Pancreas (tissue), 10 donors: ENCODE results near the gene NET1. TPM values are rescaled to one million over a fixed set of nuclear protein-coding genes. Genes with fewer than 3 reads are reported as not detected.

Experiments
- ATAC-seq, 4 donors: fragments of 200-7000 bp; cut with Tn5 transposase; one replicate each; pipeline versions ENCODE4 v1.8.0 to v1.9.1; 2020; ENCODE audit warnings: mild to moderate bottlenecking in 4 of 4, moderate library complexity in 4 of 4
- DNase-seq, 6 donors: peaks; one replicate each; pipeline ENCODE4 v3.0.0-alpha.2; 2020
- FAIRE-seq: peaks from 2 replicates; lab custom pipeline; 2012; peaks lifted over from hg19 to GRCh38; lab: Jason Lieb, UNC
- H3K27ac ChIP-seq, 4 donors: fragments of 200-600 bp; sonication (generic); 1 replicate in 3 of 4; 2 replicates in 1 of 4; pipeline versions ENCODE4 v1.5.0 to v1.8.0; 2020
- H3K27me3 ChIP-seq, 4 donors: fragments of 200-600 bp; one replicate each; pipeline ENCODE4 v1.8.0; 2021
- H3K36me3 ChIP-seq, 3 donors: fragments of 200-600 bp; sonication (generic) in 1 of 3; one replicate each; pipeline versions ENCODE4 v1.5.0 to v1.8.0; 2020 to 2021
- H3K4me1 ChIP-seq, 3 donors: fragments of 200-600 bp; one replicate each; pipeline ENCODE4 v1.8.0; 2021
- H3K4me3 ChIP-seq, 4 donors: fragments of 200-600 bp; sonication (generic) in 2 of 4; one replicate each; pipeline versions ENCODE4 v1.5.0 to v1.8.0; 2020 to 2021
- H3K9me3 ChIP-seq, 4 donors: fragments of 200-600 bp; one replicate each; pipeline ENCODE4 v1.8.0; 2021
- CTCF ChIP-seq, 4 donors: fragments of 200-600 bp; sonication (generic) in 3 of 4; IDR thresholded peaks; one replicate each; pipeline versions ENCODE4 v1.5.0 to v1.8.0; 2021; ENCODE audit warnings: antibody characterized with exemption in 4 of 4
- WGBS, 2 donors: extraction: QIAGEN DNeasy Blood & Tissue Kit; methylation state at CpG; one replicate each; pipeline ENCODE4 v1.1.7; 2013; 5-methylcytosine and 5-hydroxymethylcytosine counted together
- intact Hi-C, 3 donors: fragments of 100-400 bp; cut with DNase I; formaldehyde crosslinking; loops; one replicate each; pipeline versions ENCODE4 v1.11.1 to v1.14.2; 2022
- polyA plus RNA-seq, 2 donors: library from polyadenylated mRNA; stranded (reverse); fragments of 200-250 nt; gene quantifications; one replicate each; pipeline ENCODE4 v1.2.3, GENCODE V29; 2013
- total RNA-seq, 6 donors: library from RNA; stranded (reverse); fragmentation: NEBNext Ultra II Directional in 4 of 6; extraction: Animal tissue kit (Norgen Biotek cat#: 25700) in 4 of 6; gene quantifications; one replicate each; pipeline versions ENCODE4 v1.2.1 to v1.2.4, GENCODE V29; 2021 to 2023
- donor health status: healthy with polysubstance abuse.
- donor health status: DM: no; HTN: no; CAD: no; lungs with moderate emphysema.
- donor health status: DM: no; HTN: no; CAD: no.
- donor health status: control.
- donor health status: control.
- donor health status: Bipolar disorder and iron deficiency.
- donor health status: DM: yes; HTN: yes; CAD: no.
- donor health status: DM: no; HTN: no; CAD: no.
- donor health status: DM: no; HTN: no; CAD: no.
- donor health status: DM: yes; HTN: yes; CAD: no.

The NET1 gene
- total and polyA plus RNA-seq, 8 donors = 13.0 to 68.0 (median 37.0) TPM

- no peak overlapping the region for H3K4me3 ChIP-seq
- H3K27ac ChIP-seq = no peak overlapping the region
- H3K36me3 ChIP-seq = no peaks in the 10 kb centered on the region
- intact Hi-C loops = no loop called here
- 93 to 96% methylated on average over 7 of the region's 7 CpGs for WGBS, 2 donors
- no peaks in the 10 kb centered on the region for H3K9me3 ChIP-seq
- no peak for ATAC-seq
- TF ChIP-seq CTCF (IDR thresholded peaks at IDR 0.05) = no peak
- FAIRE-seq = no peak
- no peak for DNase-seq
- H3K4me1 ChIP-seq = peaks cover 21 to 24% (median 21%) of the 10 kb centered on the region in 3 donors
- no peaks in the 10 kb centered on the region for H3K27me3 ChIP-seq
Measured at GRCh38 chr10:5500162-5500670, 87.9 kb downstream of the NET1 start.

GRCh38 chr10:5500910-5501309, 88.6 kb downstream of the NET1 start:
- 85 to 90% methylated on average over 5 of the region's 5 CpGs for WGBS, 2 donors

GRCh38 chr10:5502061-5502521, 89.7 kb downstream of the NET1 start:
- H3K27ac ChIP-seq = peak overlapping the region in 2 of 4 donors; percentile 38 to 50
- peaks cover 21 to 28% (median 24%) of the 10 kb centered on the region in 3 donors for H3K4me1 ChIP-seq
- no peaks in the 10 kb centered on the region for H3K9me3 ChIP-seq
- intact Hi-C loops = no loop called here
- no peak for ATAC-seq
- no peak for TF ChIP-seq CTCF (IDR thresholded peaks at IDR 0.05)
- no peak overlapping the region for H3K4me3 ChIP-seq
- no peaks in the 10 kb centered on the region for H3K36me3 ChIP-seq
- H3K27me3 ChIP-seq = no peaks in the 10 kb centered on the region
- 80 to 86% methylated on average over 12 of the region's 12 CpGs for WGBS, 2 donors
- FAIRE-seq = no peak
- DNase-seq = no peak

More at GRCh38 chr10:5500910-5501309, 88.6 kb downstream of the NET1 start:
- Histone ChIP-seq H3K9me3 (no peaks in the 10 kb centered on the region), H3K36me3 (no peaks in the 10 kb centered on the region), H3K4me3 (no peak overlapping the region), H3K27me3 (no peaks in the 10 kb centered on the region), H3K4me1 (peaks cover 21 to 25% (median 24%) of the 10 kb centered on the region in 3 donors), H3K27ac (no peak overlapping the region)
- no peak for TF ChIP-seq CTCF (IDR thresholded peaks at IDR 0.05)
- intact Hi-C loops = no loop called here
- no peak for FAIRE-seq
- no peak for ATAC-seq
- no peak for DNase-seq

GRCh38 chr10:5502571-5503476, 90.5 kb downstream of the NET1 start:
- WGBS, 2 donors = 73% methylated on average over 14 of the region's 14 CpGs
- TF ChIP-seq CTCF (IDR thresholded peaks at IDR 0.05) = no peak
- Histone ChIP-seq H3K4me3 (no peak overlapping the region), H3K36me3 (no peaks in the 10 kb centered on the region), H3K27me3 (no peaks in the 10 kb centered on the region), H3K9me3 (no peaks in the 10 kb centered on the region), H3K4me1 (peaks cover 21 to 28% (median 24%) of the 10 kb centered on the region in 3 donors), H3K27ac (peak overlapping the region in 3 of 4 donors; percentile 26 to 50 (median 38))
- no peak for FAIRE-seq
- peak in 2 of 6 donors; percentile 2 to 41 for DNase-seq
- peak in 2 of 4 donors; percentile 1 to 7 for ATAC-seq
- intact Hi-C loops = no loop called here
